Activated naive CD4-positive, alpha-beta T cell treated with Interleukin-2 at 50 U/mL for 16 hours (primary cell): ENCODE results near the gene EPHA5.

Experiments
- DNase-seq: peaks from one replicate; pipeline ENCODE4 v3.0.0-alpha.2; 2020

Gene EPHA5

GRCh38 chr4:65623506-65623905, 46.8 kb downstream of the EPHA5 start:
- DNase-seq = no peak

GRCh38 chr4:65617416-65617815, 52.9 kb downstream of the EPHA5 start:
- no peak for DNase-seq

GRCh38 chr4:65604515-65604914, 65.8 kb downstream of the EPHA5 start:
- no peak for DNase-seq

GRCh38 chr4:65600656-65601055, 69.6 kb downstream of the EPHA5 start:
- no peak for DNase-seq

GRCh38 chr4:65599340-65599739, 70.9 kb downstream of the EPHA5 start:
- DNase-seq = no peak

GRCh38 chr4:65597697-65598096, 72.6 kb downstream of the EPHA5 start:
- no peak for DNase-seq

- no peak for DNase-seq
These were observed 78.2 kb downstream of the EPHA5 start for GRCh38 chr4:65592089-65592488.

GRCh38 chr4:65589921-65590320, 80.4 kb downstream of the EPHA5 start:
- DNase-seq = no peak

- no peak for DNase-seq
These were observed 81.0 kb downstream of the EPHA5 start for GRCh38 chr4:65589331-65589730.

GRCh38 chr4:65580551-65580950, 89.7 kb downstream of the EPHA5 start:
- no peak for DNase-seq

GRCh38 chr4:65566473-65566872, 103.8 kb downstream of the EPHA5 start:
- no peak for DNase-seq

- no peak for DNase-seq
These were observed 109.1 kb downstream of the EPHA5 start for GRCh38 chr4:65561164-65561563.

GRCh38 chr4:65559270-65559669, 111.0 kb downstream of the EPHA5 start:
- no peak for DNase-seq

- DNase-seq = no peak
These were observed 118.2 kb downstream of the EPHA5 start for GRCh38 chr4:65552057-65552456.

- DNase-seq = no peak
These were observed 119.8 kb downstream of the EPHA5 start for GRCh38 chr4:65550500-65550899.

- no peak for DNase-seq
These were observed 123.3 kb downstream of the EPHA5 start for GRCh38 chr4:65546882-65547416.

- DNase-seq = no peak
These were observed 131.7 kb downstream of the EPHA5 start for GRCh38 chr4:65538571-65538970.

GRCh38 chr4:65535113-65535512, 135.2 kb downstream of the EPHA5 start:
- DNase-seq = no peak

- DNase-seq = no peak
These were observed 148.6 kb downstream of the EPHA5 start for GRCh38 chr4:65521666-65522065.

- DNase-seq = no peak
These were observed 154.6 kb downstream of the EPHA5 start for GRCh38 chr4:65515646-65516045.

GRCh38 chr4:65510976-65511375, 159.3 kb downstream of the EPHA5 start:
- no peak for DNase-seq

GRCh38 chr4:65508168-65508567, 162.1 kb downstream of the EPHA5 start:
- no peak for DNase-seq

GRCh38 chr4:65502131-65502701, 168.1 kb downstream of the EPHA5 start:
- DNase-seq = no peak

GRCh38 chr4:65498606-65499005, 171.7 kb downstream of the EPHA5 start:
- no peak for DNase-seq

- no peak for DNase-seq
These were observed 174.8 kb downstream of the EPHA5 start for GRCh38 chr4:65495439-65495838.
